GM21737 (cell line): Measurements from ENCODE around the gene ME3.

Experiments
- ATAC-seq: cut with Tn5 transposase; IDR thresholded peaks from one replicate; pipeline ENCODE4 v1.9.1; 2021; ENCODE audit warnings: mild to moderate bottlenecking, moderate library complexity; ENCODE audit not compliant: unreplicated experiment

Gene ME3

GRCh38 chr11:86693518-86693917 lies 21.1 kb upstream of the ME3 start:
- ATAC-seq, result no peak

- ATAC-seq, result no peak
Measured at GRCh38 chr11:86692746-86693145, 20.3 kb upstream of the ME3 start.

DNA sequence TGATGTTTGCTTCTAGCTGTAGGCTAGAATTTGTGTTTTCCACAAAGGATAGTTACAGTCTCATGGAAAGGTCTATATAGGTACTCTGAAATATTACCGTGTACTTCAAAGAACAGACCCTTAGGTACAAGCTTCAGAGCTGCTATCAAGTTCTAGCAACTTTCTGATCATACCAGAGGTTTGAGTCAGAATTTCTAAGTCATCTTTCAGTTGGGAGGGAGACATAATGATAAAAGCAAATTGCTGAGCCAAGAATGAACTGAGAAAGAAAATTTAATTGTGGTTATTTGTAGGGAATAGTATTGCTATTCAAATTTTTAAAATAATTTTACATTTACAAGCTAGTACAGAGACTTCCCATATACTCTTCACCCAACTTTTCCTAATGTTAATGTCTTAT lies 19.9 kb upstream of the ME3 start:
- no peak for ATAC-seq

DNA sequence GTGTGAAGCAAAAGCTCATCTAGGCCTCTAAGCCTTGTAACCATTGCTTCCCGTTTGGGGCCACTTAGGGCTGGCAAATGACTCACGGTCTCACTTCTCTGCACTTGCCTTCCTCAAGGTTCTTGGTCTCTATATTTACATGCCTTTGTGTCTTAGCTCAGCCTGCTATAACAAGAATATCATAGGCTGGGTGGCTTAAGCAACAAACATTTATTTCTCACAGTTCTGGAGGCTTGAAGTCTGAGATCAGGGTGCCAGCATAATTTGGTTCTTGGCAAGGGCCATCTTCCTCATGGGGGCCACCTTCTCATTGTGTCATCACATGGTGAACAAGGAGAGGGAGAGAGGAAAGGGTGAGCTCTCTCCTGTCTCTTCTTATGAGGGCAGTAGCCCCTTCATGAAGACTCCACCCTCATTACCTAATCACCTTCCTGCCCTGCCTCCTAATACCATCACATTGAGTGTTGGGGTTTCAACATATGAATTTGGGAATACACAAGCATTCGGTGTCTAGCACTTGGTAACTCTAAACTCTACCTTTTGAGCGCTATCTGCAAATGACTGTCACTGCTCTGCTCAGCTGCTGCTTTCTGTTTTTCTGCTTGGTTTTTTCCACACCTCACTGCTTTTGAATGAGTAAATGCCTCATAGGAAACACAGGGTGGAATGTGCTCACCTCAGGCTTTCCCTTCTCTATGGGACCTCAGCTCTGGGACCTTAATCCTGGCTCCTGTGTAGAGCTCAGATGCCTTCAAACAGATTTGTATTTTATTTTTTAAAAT lies 16.2 kb upstream of the ME3 start:
- no peak for ATAC-seq

GRCh38 chr11:86687185-86687778 lies 14.9 kb upstream of the ME3 start:
- no peak for ATAC-seq

DNA sequence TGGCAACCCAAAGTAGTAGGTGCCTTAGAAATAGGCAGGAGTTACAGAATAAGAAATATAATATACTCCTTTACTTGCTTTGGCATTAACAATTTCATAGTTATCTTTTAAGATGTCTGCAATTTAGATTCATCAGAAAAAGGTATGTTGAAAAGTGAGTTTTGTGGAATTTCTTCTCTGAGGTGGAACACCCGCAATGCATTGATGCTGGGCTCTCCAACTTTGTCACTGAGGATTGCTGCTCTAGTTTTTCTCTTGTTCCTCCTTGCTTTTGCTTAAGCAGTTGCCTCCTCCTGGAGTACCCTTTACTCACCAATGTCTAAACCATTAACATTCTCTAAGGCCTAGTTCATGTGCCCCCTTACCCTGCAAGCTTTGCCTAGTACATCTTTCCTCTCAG lies 14.1 kb upstream of the ME3 start:
- no peak for ATAC-seq

DNA sequence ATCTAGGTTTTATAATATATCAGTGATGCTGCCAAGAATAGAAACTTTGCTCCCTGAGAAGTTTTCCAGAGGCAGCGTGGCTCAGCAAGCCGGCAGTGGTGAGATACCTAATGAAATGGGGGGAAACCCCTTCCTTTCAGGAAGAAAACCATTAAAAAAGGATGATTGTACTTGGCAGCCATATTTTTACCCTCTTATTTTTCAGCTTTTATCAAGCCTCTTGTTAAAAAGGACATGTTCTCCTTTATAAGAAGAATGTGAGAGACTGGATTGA lies 9.0 kb upstream of the ME3 start:
- ATAC-seq, result no peak

GRCh38 chr11:86680716-86681482 lies 8.5 kb upstream of the ME3 start:
- ATAC-seq, result no peak

DNA sequence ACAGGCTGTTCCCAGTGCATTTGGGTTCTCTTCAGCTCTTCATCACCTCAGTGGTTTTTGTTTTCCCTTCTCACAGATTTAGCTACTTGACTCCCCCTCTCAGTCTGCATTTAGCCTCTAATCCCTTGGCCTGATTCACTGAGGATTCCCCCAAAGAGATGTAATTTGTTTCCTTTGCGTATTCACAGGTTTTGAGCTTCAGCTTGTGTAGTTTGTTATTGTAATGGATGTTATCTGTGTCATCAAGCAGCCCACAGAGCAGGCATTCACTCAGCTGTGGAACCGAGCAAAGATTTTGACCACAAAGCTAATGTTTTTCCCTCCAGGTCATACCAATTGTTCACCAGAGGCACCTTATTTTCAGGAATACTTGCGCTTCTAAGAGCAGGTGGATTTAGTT lies 6.4 kb upstream of the ME3 start:
- ATAC-seq, result no peak

DNA sequence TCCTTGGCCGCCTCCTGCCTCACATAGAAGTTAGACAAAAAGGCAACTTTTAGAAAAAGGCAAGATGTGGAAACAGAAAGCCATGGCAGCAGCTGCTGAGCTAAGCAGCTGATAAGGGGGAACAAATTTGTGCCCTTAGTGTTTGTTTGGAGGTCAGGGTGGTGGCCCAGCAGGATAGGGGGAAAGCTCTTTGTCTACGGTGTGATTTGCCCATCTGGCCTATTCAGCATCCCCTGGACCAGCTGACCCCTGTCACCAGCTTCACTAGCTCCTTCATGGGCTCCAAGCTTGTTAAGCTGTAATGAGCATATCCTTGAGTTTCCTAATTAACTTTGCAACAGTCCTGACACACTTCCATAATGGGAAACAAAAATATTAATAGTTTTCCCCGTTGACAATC lies 5.9 kb upstream of the ME3 start:
- no peak for ATAC-seq

GRCh38 chr11:86676533-86677154 lies 4.2 kb upstream of the ME3 start:
- no peak for ATAC-seq

DNA sequence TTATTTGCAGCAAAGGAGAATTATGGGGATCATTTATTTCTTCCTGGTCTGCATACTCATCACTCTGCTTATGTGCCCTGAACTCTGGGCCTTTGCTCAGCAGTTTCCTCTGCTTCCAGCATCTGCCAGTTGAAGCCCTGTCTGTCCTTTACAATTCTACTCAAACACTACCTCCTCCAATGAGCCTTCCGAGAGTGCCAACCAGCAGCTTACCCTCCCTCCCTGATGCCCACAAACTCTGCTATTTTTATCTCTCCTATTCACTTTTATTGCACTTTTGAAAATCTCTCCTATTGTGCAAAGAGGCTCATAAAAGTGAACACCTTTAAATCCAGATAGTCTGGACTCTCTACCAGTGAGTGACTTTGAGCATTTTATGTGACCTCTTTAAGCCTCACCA lies 3.6 kb upstream of the ME3 start:
- ATAC-seq, result no peak

GRCh38 chr11:86675017-86675416 lies 2.6 kb upstream of the ME3 start:
- ATAC-seq, result no peak

DNA sequence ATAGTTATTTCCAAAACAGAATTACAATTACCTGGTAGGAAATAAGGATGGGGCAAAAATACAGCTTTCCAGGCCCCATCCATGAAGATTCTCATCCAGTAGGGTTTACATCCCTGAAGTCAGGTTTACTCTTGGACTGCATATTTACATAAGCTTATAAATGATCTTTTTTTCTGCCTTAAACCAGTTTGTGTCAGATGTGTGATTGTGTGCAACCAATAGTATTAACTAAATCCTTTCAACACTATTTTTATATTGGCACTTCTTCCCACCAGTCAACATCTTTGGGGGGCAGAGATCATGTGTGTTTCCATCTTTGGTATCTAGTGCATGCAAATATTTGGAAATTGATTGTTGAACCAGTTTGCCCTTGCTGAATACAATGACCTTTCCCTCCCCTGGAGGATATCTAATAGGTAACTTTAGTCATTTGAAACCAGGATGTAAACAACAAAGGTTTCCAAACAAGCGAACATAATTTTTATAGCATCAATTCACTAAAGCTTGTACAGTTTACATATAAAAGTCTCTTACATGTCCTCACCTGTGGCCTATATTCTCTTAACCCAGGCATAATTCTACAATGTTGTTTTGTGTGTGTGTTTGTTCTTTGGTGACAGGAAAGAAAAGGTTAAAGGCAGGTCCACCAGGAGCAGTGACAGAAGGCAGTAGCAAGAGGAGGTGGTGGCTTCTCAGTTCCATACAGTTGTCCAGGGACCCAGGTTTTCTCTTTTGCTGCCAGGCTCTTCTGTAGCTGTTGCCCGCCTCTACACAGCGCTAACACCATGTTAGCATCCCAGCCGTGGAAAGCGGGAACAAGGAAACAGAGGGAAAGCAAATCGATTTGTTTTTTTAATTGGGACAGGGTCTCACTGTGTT lies 1.7 kb upstream of the ME3 start:
- no peak for ATAC-seq

DNA sequence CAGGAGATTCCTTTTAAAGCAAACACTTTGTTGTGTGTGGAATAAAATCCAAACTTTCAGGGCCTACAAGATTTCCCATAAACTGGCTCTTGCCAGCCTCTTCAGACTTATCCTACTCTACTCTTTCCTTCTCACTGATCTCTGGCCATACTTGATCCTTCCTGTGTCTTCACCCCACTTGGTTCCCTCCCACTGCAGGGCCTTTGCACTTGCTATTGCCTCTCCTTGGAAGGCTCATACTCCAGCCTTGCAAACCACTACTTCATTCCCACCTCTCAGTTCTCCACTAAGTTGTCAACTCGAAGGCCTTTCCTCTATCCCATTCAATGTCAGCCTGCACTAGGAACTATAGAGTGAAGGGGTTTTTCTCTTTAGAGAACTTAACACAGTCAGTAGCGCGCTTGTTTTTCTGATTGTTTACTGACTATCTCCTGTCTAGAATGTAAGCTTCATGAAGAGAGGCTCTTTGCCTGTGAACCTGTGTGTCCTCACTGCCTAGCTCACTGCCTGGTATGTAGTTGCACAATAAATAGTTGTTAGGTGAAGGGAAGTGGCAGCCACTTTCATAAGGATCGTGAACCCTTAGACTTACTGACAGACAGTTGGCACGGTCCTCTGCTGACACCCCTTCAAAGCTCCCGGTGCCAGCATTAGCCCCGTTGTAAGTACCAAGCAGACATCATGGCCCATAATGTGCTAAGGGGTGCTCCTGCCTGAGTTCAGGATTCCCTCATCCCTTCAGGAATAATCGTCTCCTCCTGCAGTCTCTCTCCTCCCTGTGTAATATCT lies 833 bp upstream of the ME3 start:
- no peak for ATAC-seq

- ATAC-seq, result no peak
Measured at GRCh38 chr11:86671531-86672006, 847 bp downstream of the ME3 start.

DNA sequence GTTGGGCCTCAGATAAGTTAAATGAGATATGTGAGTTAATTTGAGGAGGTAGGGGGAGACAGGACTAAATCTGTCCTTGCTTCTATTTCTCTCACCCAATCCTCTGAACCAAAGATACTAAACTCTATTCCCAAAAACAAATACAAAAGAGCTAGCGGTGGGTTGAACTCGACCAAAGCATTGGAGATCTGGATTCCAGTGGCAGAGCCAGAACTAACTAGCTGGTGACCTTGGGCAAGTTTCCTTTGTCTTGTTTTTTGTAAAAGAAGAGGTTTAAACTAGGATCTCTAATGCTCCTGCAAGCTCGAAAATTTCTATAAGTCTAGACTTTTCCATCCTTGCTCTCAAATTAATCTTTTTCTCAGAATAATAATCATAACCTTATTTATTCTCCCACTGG lies 1.5 kb downstream of the ME3 start:
- ATAC-seq, result no peak

- no peak for ATAC-seq
Measured at GRCh38 chr11:86670181-86670580, 2.2 kb downstream of the ME3 start.

DNA sequence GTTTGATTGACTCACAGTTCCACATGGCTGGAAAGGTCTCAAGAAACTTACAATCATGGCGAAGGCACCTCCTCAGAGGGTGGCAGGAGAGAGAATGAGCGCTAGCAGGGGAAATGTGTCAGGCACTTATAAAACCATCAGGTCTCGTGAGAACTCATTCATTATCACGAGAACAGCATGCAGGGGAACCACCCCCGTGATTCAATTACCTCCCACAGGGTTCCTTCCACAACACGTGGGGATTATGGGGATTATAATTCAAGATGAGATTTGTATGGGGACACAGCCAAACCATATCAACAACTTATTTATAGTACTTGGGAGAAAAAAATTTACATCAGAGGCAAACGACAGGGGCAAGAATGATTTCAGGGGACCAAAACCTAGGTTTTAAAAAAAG lies 3.0 kb downstream of the ME3 start:
- no peak for ATAC-seq

DNA sequence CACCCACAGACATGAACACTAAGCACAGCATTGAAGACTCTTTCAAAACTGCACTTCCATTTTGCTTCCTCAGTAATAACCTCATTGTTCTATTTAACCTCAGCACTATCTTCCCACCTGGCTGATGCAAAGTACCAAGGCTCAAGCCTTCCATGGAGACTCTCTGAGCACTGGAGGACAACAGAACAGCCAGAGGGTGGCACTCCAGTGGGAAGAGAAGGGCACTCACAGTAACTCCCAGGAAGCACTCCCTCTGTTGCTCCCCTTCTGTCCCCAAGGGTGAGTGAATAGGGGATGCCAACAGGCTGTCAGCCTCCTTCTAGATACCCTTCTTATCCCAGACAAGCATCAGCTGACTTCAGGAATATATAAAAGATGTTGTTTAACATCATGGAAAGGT lies 3.5 kb downstream of the ME3 start:
- no peak for ATAC-seq
